ENCODE measurements around the gene CAPN11.
A peak's percentile ranks its signal among the peaks of the same experiment; 100 is the strongest.

Gene CAPN11

GRCh38 chr6:44156494-44157151 is 2.0 kb upstream of the CAPN11 start:
- DNase-seq (ENCODE audit: low read depth) = no peak

- DNase-seq (ENCODE audit: low read depth) = no peak
Observed at GRCh38 chr6:44157152-44157521, 1.5 kb upstream of the CAPN11 start.

GRCh38 chr6:44161997-44162338 is 3.3 kb downstream of the CAPN11 start:
- DNase-seq (ENCODE audit: low read depth) = no peak

- no peak for DNase-seq (ENCODE audit: low read depth)
Observed at GRCh38 chr6:44162876-44163625, 4.4 kb downstream of the CAPN11 start.

GRCh38 chr6:44166116-44166515 is 7.5 kb downstream of the CAPN11 start:
- DNase-seq (ENCODE audit: low read depth) = no peak

GRCh38 chr6:44166591-44167184 is 8.1 kb downstream of the CAPN11 start:
- DNase-seq (ENCODE audit: low read depth) = no peak

- no peak for DNase-seq (ENCODE audit: low read depth)
Observed at GRCh38 chr6:44167567-44167966, 8.9 kb downstream of the CAPN11 start.

GRCh38 chr6:44169154-44169553 is 10.5 kb downstream of the CAPN11 start:
- DNase-seq (ENCODE audit: low read depth) = no peak

- DNase-seq (ENCODE audit: low read depth) = no peak
Observed at GRCh38 chr6:44169886-44170570, 11.4 kb downstream of the CAPN11 start.

GRCh38 chr6:44171899-44172546 is 13.4 kb downstream of the CAPN11 start:
- DNase-seq (ENCODE audit: low read depth) = no peak

- DNase-seq (ENCODE audit: low read depth) = peak; percentile 20
Observed at GRCh38 chr6:44172731-44173500, 14.3 kb downstream of the CAPN11 start.

GRCh38 chr6:44176130-44176761 is 17.6 kb downstream of the CAPN11 start:
- DNase-seq (ENCODE audit: low read depth) = no peak

- no peak for DNase-seq (ENCODE audit: low read depth)
Observed at GRCh38 chr6:44176762-44177509, 18.3 kb downstream of the CAPN11 start.

- DNase-seq (ENCODE audit: low read depth) = no peak
Observed at GRCh38 chr6:44177691-44178423, 19.2 kb downstream of the CAPN11 start.

GRCh38 chr6:44178424-44179071 is 19.9 kb downstream of the CAPN11 start:
- no peak for DNase-seq (ENCODE audit: low read depth)

- DNase-seq (ENCODE audit: low read depth) = no peak
Observed at GRCh38 chr6:44179072-44179536, 20.5 kb downstream of the CAPN11 start.

- no peak for DNase-seq (ENCODE audit: low read depth)
Observed at GRCh38 chr6:44179648-44180047, 21.0 kb downstream of the CAPN11 start.

GRCh38 chr6:44180406-44180805 is 21.8 kb downstream of the CAPN11 start:
- no peak for DNase-seq (ENCODE audit: low read depth)

GRCh38 chr6:44180886-44181285 is 22.3 kb downstream of the CAPN11 start:
- no peak for DNase-seq (ENCODE audit: low read depth)

All from non-pigmented ciliary epithelial cell (primary cell).